Endothelial cell of umbilical vein (primary cell): ENCODE measurements around the gene EPB41L2. TPM values are rescaled to one million over a fixed set of nuclear protein-coding genes. Genes with fewer than 3 reads are reported as not detected.

Source experiments
- BruUV-seq: library from RNA; stranded (reverse); fragments of 400-500 nt; replicated peaks from 2 replicates; lab custom pipeline; 2021; lab: Mats Ljungman, UMichigan
- CTCF ChIA-PET: fragments of 300-600, 350-600 bp; sonication (Branson Sonifier 250); formaldehyde crosslinking; loops from one replicate; lab custom pipeline; 2021; ENCODE audit warnings: antibody characterized with exemption, inconsistent platforms; lab: Charles Lee
- POLR2A ChIA-PET: fragments of 300-600, 350-600 bp; sonication (Branson Sonifier 250); formaldehyde crosslinking; loops from one replicate; lab custom pipeline; 2021; ENCODE audit warnings: antibody characterized with exemption, inconsistent platforms; lab: Charles Lee
- DNase-seq: peaks from one replicate; pipeline ENCODE4 v3.0.0-alpha.2; 2011; ENCODE audit warnings: low read depth, low spot score
- FAIRE-seq: peaks from 2 replicates; lab custom pipeline; 2011; peaks lifted over from hg19 to GRCh38; lab: Jason Lieb, UNC
- H2AFZ ChIP-seq: 2 replicates; pipeline ENCODE4 v1.6.0; 2012; ENCODE audit warnings: low read depth, low read length, control low read depth, inconsistent platforms
- H3K27ac ChIP-seq: 2 replicates; pipeline ENCODE4 v1.5.1; 2011; ENCODE audit warnings: low read depth, mild to moderate bottlenecking, control low read depth, low read length, moderate library complexity; ENCODE audit not compliant: insufficient read depth
- H3K27me3 ChIP-seq, 2 experiments: 2 replicates each; pipeline versions ENCODE4 v1.6.0 to v1.6.1; 2011; ENCODE audit warnings: low read length in 2 of 2, mixed read lengths in 1 of 2; ENCODE audit not compliant: control insufficient read depth in 2 of 2, insufficient read depth in 2 of 2
- H3K36me3 ChIP-seq, 2 experiments: 2 replicates in 1 of 2; 3 replicates in 1 of 2; pipeline ENCODE4 v1.5.1; 2011; ENCODE audit warnings: low read length in 2 of 2, mild to moderate bottlenecking in 1 of 2, moderate library complexity in 1 of 2; ENCODE audit not compliant: control insufficient read depth in 2 of 2, insufficient read depth in 2 of 2; ENCODE audit errors: extremely low read depth in 1 of 2
- H3K4me1 ChIP-seq: 3 replicates; pipeline ENCODE4 v1.5.1; 2011; ENCODE audit warnings: mild to moderate bottlenecking, low read length; ENCODE audit not compliant: control insufficient read depth, insufficient read depth; ENCODE audit errors: extremely low read depth
- H3K4me2 ChIP-seq: 2 replicates; pipeline ENCODE4 v1.6.1; 2011; ENCODE audit warnings: low read length, control low read depth, mixed read lengths; ENCODE audit not compliant: insufficient read depth
- H3K4me3 ChIP-seq, 3 experiments: fragments of 200-600 bp in 1 of 3; sonication (generic), shearing (Covaris generic) in 1 of 3; replicated peaks in 1 of 3; 2 replicates each; pipeline ENCODE4 v1.5.1; 2011 to 2016; ENCODE audit warnings: control low read depth in 3 of 3, low read length in 3 of 3, mild to moderate bottlenecking in 2 of 3, inconsistent platforms in 1 of 3, low read depth in 1 of 3, moderate library complexity in 1 of 3; ENCODE audit not compliant: insufficient read depth in 1 of 3
- H3K79me2 ChIP-seq: 2 replicates; pipeline ENCODE4 v1.6.0; 2012; ENCODE audit warnings: low read length, inconsistent platforms; ENCODE audit not compliant: control insufficient read depth, insufficient read depth
- H3K9ac ChIP-seq: replicated peaks from 2 replicates; pipeline ENCODE3; 2011; ENCODE audit warnings: low read length, control low read depth; ENCODE audit not compliant: insufficient read depth; ENCODE audit errors: extremely low read depth
- H3K9me1 ChIP-seq: replicated peaks from 3 replicates; pipeline ENCODE4 v1.6.0; 2011; ENCODE audit warnings: mild to moderate bottlenecking, low read length; ENCODE audit not compliant: control insufficient read depth, insufficient read depth; ENCODE audit errors: extremely low read depth
- H3K9me3 ChIP-seq: replicated peaks from 2 replicates; pipeline ENCODE4 v1.5.1; 2012; ENCODE audit warnings: low read length, inconsistent platforms; ENCODE audit not compliant: control insufficient read depth, insufficient read depth
- H4K20me1 ChIP-seq: replicated peaks from 2 replicates; pipeline ENCODE3; 2011; ENCODE audit warnings: mild to moderate bottlenecking, low read length; ENCODE audit not compliant: control insufficient read depth, insufficient read depth; ENCODE audit errors: extremely low read depth
- CTCF ChIP-seq, 2 donors: IDR thresholded peaks; 1 replicate in 1 of 2; 2 replicates in 1 of 2; pipeline ENCODE4 v1.5.1; 2011; ENCODE audit warnings: low read length in 2 of 2, mild to moderate bottlenecking in 2 of 2, moderate library complexity in 2 of 2, control low read depth in 1 of 2, inconsistent platforms in 1 of 2, low read depth in 1 of 2; ENCODE audit not compliant: insufficient read depth in 1 of 2; ENCODE audit errors: extremely low read depth in 1 of 2
- EZH2 ChIP-seq: IDR thresholded peaks from 2 replicates; pipeline ENCODE4 v1.6.1; 2012; ENCODE audit warnings: borderline replicate concordance, low read depth, mild to moderate bottlenecking, moderate library complexity, low read length, inconsistent platforms; ENCODE audit not compliant: severe bottlenecking
- FOS ChIP-seq: IDR thresholded peaks from 2 replicates; pipeline ENCODE4 v1.6.1; 2011; ENCODE audit warnings: mild to moderate bottlenecking, low read length, moderate library complexity, borderline replicate concordance; ENCODE audit not compliant: insufficient read depth
- GATA2 ChIP-seq: IDR thresholded peaks from 2 replicates; pipeline ENCODE4 v1.7.0; 2011; ENCODE audit warnings: low read depth, mild to moderate bottlenecking, moderate library complexity, mixed read lengths, low read length; ENCODE audit not compliant: insufficient read length, insufficient read depth
- JUN ChIP-seq: IDR thresholded peaks from 2 replicates; pipeline ENCODE4 v1.6.1; 2011; ENCODE audit warnings: borderline replicate concordance, low read depth; ENCODE audit not compliant: insufficient read length, insufficient read depth
- MAX ChIP-seq: IDR thresholded peaks from 2 replicates; pipeline ENCODE4 v1.6.1; 2011; ENCODE audit not compliant: insufficient read depth, insufficient read length
- MYC ChIP-seq: IDR thresholded peaks from one replicate; pipeline ENCODE4 v1.6.1; 2011; ENCODE audit warnings: mild to moderate bottlenecking, low read depth, low read length
- POLR2A ChIP-seq: IDR thresholded peaks from 2 replicates; pipeline ENCODE4 v1.6.1; 2012; ENCODE audit warnings: low read depth, mild to moderate bottlenecking, control low read depth, low read length
- POLR2AphosphoS5 ChIP-seq: IDR thresholded peaks from 2 replicates; pipeline ENCODE4 v1.6.1; 2012; ENCODE audit warnings: low read depth, mild to moderate bottlenecking, control low read depth, low read length, moderate library complexity; ENCODE audit not compliant: insufficient read depth
- dilution Hi-C: fragments of 300-500 bp; cut with MboI; formaldehyde crosslinking; loops from one replicate; pipeline ENCODE4 v1.15.0; 2019; ENCODE audit warnings: low sequenced_read_pairs; ENCODE audit not compliant: extremely low pct_ligation_motif_present
- intact Hi-C: fragments of 100-400 bp; cut with micrococcal nuclease; formaldehyde crosslinking; loops from one replicate; pipeline ENCODE4 v1.10.0; 2022
- polyA plus RNA-seq, 4 experiments: library from polyadenylated mRNA; depleted of rRNA in 3 of 4; stranded (reverse) in 3 of 4; unstranded in 1 of 4; fragments of >200 nt; gene quantifications; 2 replicates each; pipeline versions ENCODE4 v1.2.1 to v1.2.3, GENCODE V29; 2011 to 2012; ENCODE audit warnings: missing spikeins in 1 of 4
- total RNA-seq: library from RNA; stranded (reverse); gene quantifications from 2 replicates; pipeline ENCODE4 v1.2.3, GENCODE V29; 2021

Gene EPB41L2
- total and polyA plus RNA-seq, 2 donors (not counting 3 experiments of a cell fraction or from before 2014, with no cell fraction given), result 26.5 to 87.7 TPM

- no peaks in the 10 kb centered on the region for H3K27me3 ChIP-seq
- no peaks in the 10 kb centered on the region for H4K20me1 ChIP-seq
- no peak overlapping the region for H3K9ac ChIP-seq
- no peak overlapping the region for H2AFZ ChIP-seq
- no peak overlapping the region for H3K27ac ChIP-seq
- H3K9me1 ChIP-seq, result no peaks in the 10 kb centered on the region
- ChIA-PET POLR2A (no interaction called here), CTCF (interaction anchor here (1.1 kb wide), 1 partner anchor 518 kb away, joined by 3 read pairs; no protein-coding TSS in a partner anchor)
- dilution Hi-C loops, result no loop called here
- BruUV-seq, result no TSS peak
- no peak overlapping the region for H3K4me3 ChIP-seq
- H3K79me2 ChIP-seq, result no peaks in the 10 kb centered on the region
- no peaks in the 10 kb centered on the region for H3K36me3 ChIP-seq
- no peaks in the 10 kb centered on the region for H3K9me3 ChIP-seq
- TF ChIP-seq JUN, result no peak
- no peak for TF ChIP-seq POLR2AphosphoS5
- no peak for TF ChIP-seq FOS
- no peak for TF ChIP-seq MAX
- TF ChIP-seq MYC, result no peak
- no peak for TF ChIP-seq GATA2
- TF ChIP-seq EZH2, result no peak
- TF ChIP-seq POLR2A, result no peak
- TF ChIP-seq CTCF (IDR thresholded peaks at IDR 0.05; ENCODE audit: extremely low read depth in 1 of 2, insufficient read depth in 1 of 2, low read depth in 1 of 2, low read length in 2 of 2), result no peak
- intact Hi-C loops, result no loop called here
- FAIRE-seq (no peak), DNase-seq (no peak)
- H3K4me2 ChIP-seq, result no peak overlapping the region
- H3K4me1 ChIP-seq, result no peaks in the 10 kb centered on the region
These were observed 223.7 kb downstream of the EPB41L2 start for GRCh38 chr6:130839379-130839778.
